Retinal pigment epithelial cell (primary cell): ENCODE measurements around the gene RRBP1.
"Not testable (repeated sequence)": the region's sequence is repeated elsewhere in the genome, so short reads cannot be mapped to it uniquely, and the experiment has no call there.

ENCODE experiments used
- DNase-seq: peaks from one replicate; pipeline ENCODE4 v3.0.0-alpha.2; 2010; ENCODE audit warnings: low read depth
- H3K4me3 ChIP-seq: 2 replicates; pipeline ENCODE4 v1.5.1; 2011; ENCODE audit warnings: mild to moderate bottlenecking, low read length, control low read depth, moderate library complexity
- TF ChIP-seq, protein P1 (sequence below): conservative IDR thresholded peaks from 2 replicates; pipeline ENCODE4 v1.5.1; 2011; ENCODE audit warnings: low read depth, low read length, control low read depth, inconsistent platforms

Gene RRBP1

DNA sequence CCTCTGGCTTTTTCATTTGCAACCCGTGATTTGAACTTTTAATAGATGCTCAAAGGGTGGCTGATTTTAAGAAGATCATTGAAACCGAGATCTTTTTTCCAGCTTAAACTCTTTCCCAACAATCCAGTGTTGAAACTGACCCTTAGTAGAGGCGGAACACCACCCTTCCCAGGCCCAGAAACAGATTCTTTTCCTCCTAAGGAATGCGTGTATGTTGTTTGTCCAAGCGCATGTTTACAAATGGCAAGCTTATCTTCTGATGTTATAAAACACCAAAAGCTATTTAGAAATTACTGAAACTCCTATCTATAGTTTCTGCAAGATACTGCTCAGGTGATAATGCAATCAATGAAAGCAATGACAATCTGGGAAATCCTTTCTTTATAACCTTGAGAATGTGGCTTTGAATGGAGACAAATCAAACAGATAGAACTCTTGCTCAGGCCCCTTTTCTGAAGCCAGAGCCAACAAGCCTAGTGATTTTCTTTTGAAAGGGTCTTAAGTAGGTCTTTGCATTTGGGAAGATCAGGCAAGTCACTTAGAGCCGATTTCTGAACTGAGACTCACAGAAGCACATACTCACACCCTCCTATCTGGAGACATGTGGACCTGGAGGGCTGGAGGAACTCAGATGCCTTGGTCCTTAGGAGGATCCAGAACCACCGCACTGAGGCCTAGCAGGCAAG lies 26.8 kb upstream of the RRBP1 start:
- TF ChIP-seq, protein P1, sequence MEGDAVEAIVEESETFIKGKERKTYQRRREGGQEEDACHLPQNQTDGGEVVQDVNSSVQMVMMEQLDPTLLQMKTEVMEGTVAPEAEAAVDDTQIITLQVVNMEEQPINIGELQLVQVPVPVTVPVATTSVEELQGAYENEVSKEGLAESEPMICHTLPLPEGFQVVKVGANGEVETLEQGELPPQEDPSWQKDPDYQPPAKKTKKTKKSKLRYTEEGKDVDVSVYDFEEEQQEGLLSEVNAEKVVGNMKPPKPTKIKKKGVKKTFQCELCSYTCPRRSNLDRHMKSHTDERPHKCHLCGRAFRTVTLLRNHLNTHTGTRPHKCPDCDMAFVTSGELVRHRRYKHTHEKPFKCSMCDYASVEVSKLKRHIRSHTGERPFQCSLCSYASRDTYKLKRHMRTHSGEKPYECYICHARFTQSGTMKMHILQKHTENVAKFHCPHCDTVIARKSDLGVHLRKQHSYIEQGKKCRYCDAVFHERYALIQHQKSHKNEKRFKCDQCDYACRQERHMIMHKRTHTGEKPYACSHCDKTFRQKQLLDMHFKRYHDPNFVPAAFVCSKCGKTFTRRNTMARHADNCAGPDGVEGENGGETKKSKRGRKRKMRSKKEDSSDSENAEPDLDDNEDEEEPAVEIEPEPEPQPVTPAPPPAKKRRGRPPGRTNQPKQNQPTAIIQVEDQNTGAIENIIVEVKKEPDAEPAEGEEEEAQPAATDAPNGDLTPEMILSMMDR, result no peak
- no peak for DNase-seq
- no peak overlapping the region for H3K4me3 ChIP-seq

DNA sequence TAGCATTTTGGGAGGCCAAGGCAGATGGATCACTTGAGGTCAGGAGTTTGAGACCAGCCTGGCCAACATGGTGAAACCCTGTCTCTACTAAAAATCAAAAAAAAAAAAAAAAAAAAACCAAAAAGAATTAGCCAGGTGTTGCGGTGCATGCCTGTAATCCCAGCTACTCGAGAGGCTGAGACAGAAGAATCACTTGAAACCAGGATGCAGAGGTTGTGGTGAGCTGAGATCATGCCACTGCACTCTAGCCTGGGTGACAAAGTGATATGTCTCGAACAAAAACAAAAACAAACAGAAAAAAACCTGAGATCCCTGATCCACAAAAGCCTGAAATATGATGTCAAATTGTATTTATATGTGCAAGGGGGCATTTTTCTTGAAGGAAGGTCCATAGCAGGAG lies 25.9 kb upstream of the RRBP1 start:
- not testable (repeated sequence) for H3K4me3 ChIP-seq, DNase-seq

DNA sequence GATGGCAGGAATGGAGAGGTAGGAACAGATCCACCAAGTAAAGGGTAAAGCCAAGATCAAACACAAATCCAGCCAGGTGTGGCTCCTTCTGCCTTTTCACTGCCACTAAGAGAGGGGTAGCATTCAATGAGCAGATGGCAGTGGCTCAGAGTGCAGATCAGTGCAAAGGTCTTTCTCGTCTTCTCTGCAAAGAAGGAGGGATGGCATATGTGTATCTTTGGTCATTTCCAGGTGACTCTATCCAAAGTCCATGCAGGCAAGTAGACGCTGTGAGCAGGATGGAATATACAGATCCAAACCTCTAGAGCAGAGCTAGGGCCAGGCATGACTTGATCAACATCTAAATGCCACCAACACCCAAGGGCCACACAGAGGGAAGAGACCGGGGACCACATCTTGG lies 24.6 kb upstream of the RRBP1 start:
- no peak overlapping the region for H3K4me3 ChIP-seq
- TF ChIP-seq, protein P1, result no peak
- DNase-seq, result no peak

DNA sequence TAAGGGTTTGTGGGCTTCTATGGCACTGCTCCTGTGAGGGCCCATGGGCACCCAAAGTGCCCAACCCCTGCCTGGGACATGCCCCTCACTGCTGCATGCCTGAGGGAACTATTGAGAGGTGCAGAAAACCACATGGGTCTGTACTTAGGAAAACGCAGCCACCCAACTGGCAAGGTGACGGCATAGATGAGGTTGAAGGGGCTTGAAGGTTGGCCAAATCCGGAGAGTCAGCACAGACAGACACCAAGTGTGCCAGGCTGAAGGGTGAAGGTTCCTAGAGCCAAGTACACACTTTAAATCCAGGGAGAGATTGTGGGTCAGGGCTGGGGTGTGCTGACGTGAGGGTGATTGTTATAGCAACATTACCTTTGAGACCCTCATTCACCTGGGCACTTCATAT lies 23.9 kb upstream of the RRBP1 start:
- no peak overlapping the region for H3K4me3 ChIP-seq
- TF ChIP-seq, protein P1, result no peak
- no peak for DNase-seq

DNA sequence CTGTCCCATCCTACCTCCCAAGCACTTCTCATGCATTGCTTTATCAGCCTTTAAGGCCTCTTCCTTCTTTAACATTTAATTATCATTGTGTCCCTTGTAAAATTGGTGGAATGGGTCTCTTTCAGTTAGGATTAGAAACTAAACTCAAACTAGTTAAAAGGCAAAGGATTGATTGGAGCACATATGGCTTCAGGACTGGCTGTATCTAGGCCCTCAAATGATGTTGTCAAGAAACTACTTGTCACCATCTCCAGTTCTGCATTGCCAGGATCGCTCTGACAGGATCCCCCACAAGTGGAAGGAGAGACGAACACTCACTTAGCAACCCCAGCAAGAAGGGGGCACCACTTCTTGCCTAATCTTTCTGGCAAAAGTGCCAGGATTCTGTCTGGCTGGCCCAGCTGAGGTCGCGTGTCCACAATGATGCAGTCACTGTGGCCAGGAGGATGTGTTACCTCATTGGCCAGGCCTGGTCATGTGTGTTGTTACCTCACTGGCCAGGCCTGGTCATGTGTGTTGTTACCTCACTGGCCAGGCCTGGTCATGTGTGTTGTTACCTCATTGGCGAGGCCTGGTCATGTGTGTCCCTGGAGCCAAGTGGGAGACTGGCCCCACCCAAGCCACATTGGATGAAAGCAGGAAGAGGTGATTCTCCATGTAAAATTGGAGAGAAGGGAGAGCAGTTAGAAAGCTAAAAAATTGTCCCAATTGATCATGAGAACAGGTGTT lies 22.7 kb upstream of the RRBP1 start:
- TF ChIP-seq, protein P1, result no peak
- no peak for DNase-seq
- no peak overlapping the region for H3K4me3 ChIP-seq

DNA sequence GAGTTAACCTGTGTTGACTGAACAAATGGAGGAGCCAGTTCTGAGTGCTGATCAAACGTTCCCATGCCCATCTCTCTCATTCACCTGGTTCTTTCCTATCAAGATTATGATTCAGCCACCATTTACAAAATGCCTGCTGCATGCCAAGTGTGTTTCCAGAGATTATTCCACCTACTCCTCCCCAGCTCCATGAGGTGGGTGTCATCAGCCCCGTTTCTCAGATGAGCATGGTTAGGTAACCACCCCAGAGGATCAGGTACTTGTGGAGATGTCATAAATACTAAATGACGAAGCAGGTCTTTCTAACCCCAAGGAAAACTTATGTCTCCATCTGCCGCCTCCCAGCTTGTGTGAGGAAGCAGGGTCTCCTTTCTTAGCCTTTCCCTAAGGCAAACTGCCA lies 19.8 kb upstream of the RRBP1 start:
- no peak overlapping the region for H3K4me3 ChIP-seq
- TF ChIP-seq, protein P1, result no peak
- DNase-seq, result no peak

DNA sequence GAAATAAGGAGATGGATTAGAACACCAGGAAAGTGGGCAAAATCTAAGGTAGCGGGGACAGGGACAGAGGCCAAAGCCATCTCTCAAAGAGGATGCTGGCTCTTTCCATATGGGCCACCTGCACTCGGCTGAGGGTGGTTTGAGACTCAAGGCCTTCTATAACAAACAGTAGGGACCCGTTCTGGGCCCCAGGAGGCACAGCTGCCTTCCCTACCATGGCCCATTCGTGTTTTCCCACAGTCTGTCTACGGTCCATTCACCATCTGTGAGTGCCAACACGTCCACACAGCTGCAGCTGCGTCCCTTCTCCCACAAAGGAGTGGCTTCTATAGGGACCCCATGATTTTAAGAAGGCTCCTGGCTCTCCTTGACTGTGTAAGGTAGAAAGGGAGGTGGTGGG lies 18.6 kb upstream of the RRBP1 start:
- no peak overlapping the region for H3K4me3 ChIP-seq
- TF ChIP-seq, protein P1, result no peak
- DNase-seq, result no peak
